Right lobe of liver (tissue), 6 donors: ENCODE results near the gene HSPA12B. TPM values are rescaled to one million over a fixed set of nuclear protein-coding genes. Genes with fewer than 3 reads are reported as not detected.

Experiments used
- ATAC-seq, 4 donors: fragments of 200-7000 bp; cut with Tn5 transposase; one replicate each; pipeline ENCODE4 v1.9.1; 2020; ENCODE audit warnings: mild to moderate bottlenecking in 4 of 4, moderate library complexity in 4 of 4
- DNase-seq, 3 donors: peaks; one replicate each; pipeline ENCODE4 v3.0.0-alpha.2; 2020
- H3K27ac ChIP-seq, 3 donors: fragments of 200-600 bp; one replicate each; pipeline ENCODE4 v1.8.0; 2022
- H3K27me3 ChIP-seq, 2 donors: fragments of 200-600 bp; one replicate each; pipeline ENCODE4 v1.8.0; 2022
- H3K36me3 ChIP-seq, 4 donors: fragments of 200-600 bp; sonication (generic) in 1 of 4; one replicate each; pipeline versions ENCODE4 v1.5.1 to v1.8.0; 2017 to 2022; ENCODE audit warnings: control low read depth in 1 of 4
- H3K4me1 ChIP-seq, 4 donors: fragments of 200-600 bp; sonication (generic) in 1 of 4; one replicate each; pipeline versions ENCODE4 v1.5.1 to v1.8.0; 2017 to 2022; ENCODE audit warnings: control low read depth in 1 of 4
- H3K4me3 ChIP-seq, 3 donors: fragments of 200-600 bp; one replicate each; pipeline ENCODE4 v1.8.0; 2022
- H3K9me3 ChIP-seq, 4 donors: fragments of 200-600 bp; sonication (generic) in 1 of 4; one replicate each; pipeline versions ENCODE4 v1.5.1 to v1.8.0; 2017 to 2022; ENCODE audit warnings: control low read depth in 1 of 4
- CTCF ChIP-seq, 4 donors: fragments of 200-600 bp in 3 of 4; fragments of 450-650 bp in 1 of 4; IDR thresholded peaks; one replicate each; pipeline versions ENCODE4 v1.5.1 to v1.8.0; 2016 to 2022; ENCODE audit warnings: antibody characterized with exemption in 4 of 4, mild to moderate bottlenecking in 2 of 4
- POLR2A ChIP-seq: fragments of 450-650 bp; IDR thresholded peaks from one replicate; pipeline ENCODE4 v1.6.1; 2017; ENCODE audit warnings: antibody characterized with exemption, mild to moderate bottlenecking
- WGBS: methylation state at CpG from one replicate; pipeline ENCODE4 v1.1.6; 2018; ENCODE audit warnings: low coverage, low lambda C conversion rate; ENCODE audit not compliant: insufficient coverage; ENCODE audit errors: missing lambda C conversion rate; 5-methylcytosine and 5-hydroxymethylcytosine counted together
- intact Hi-C, 2 donors: fragments of 100-400 bp; cut with DNase I; formaldehyde crosslinking; loops; one replicate each; pipeline versions ENCODE4 v1.11.2 to v1.14.1; 2022
- total RNA-seq, 6 experiments: library from RNA; depleted of rRNA in 2 of 6; stranded (reverse); fragments of >200 nt in 2 of 6; fragmentation: NEBNext Ultra II Directional in 3 of 6; extraction: Animal tissue kit (Norgen Biotek cat#: 25700) in 3 of 6; gene quantifications; one replicate each; pipeline versions ENCODE4 v1.1.0 to v1.2.4, GENCODE V29; 2016 to 2023
- donor health status: DM: no; HTN: yes; CAD: no.
- donor health status: DM: no; HTN: no; CAD: no.
- donor health status: DM: no; HTN: no; CAD: no.
- donor health status: DM: no; HTN: yes; CAD: no.
- donor health status: DM: no; HTN: yes; CAD: no.

Gene HSPA12B
- total RNA-seq, 6 experiments from 2014 or later = 0.46 to 2.2 (median 0.97) TPM

- Histone ChIP-seq H3K4me3 (no peak overlapping the region), H3K9me3 (no peaks in the 10 kb centered on the region), H3K27me3 (no peaks in the 10 kb centered on the region), H3K36me3 (no peaks in the 10 kb centered on the region), H3K27ac (no peak overlapping the region), H3K4me1 (peaks cover 0 to 26% (median 13%) of the 10 kb centered on the region in 4 donors)
- no peak for TF ChIP-seq POLR2A
- TF ChIP-seq CTCF (IDR thresholded peaks at IDR 0.05) = no peak
- ATAC-seq = no peak
- 74% methylated on average over 2 of the region's 2 CpGs for WGBS
- DNase-seq = no peak
- intact Hi-C loops = no loop called here
These were observed 50.6 kb downstream of the HSPA12B start for GRCh38 chr20:3783068-3783489.

DNA sequence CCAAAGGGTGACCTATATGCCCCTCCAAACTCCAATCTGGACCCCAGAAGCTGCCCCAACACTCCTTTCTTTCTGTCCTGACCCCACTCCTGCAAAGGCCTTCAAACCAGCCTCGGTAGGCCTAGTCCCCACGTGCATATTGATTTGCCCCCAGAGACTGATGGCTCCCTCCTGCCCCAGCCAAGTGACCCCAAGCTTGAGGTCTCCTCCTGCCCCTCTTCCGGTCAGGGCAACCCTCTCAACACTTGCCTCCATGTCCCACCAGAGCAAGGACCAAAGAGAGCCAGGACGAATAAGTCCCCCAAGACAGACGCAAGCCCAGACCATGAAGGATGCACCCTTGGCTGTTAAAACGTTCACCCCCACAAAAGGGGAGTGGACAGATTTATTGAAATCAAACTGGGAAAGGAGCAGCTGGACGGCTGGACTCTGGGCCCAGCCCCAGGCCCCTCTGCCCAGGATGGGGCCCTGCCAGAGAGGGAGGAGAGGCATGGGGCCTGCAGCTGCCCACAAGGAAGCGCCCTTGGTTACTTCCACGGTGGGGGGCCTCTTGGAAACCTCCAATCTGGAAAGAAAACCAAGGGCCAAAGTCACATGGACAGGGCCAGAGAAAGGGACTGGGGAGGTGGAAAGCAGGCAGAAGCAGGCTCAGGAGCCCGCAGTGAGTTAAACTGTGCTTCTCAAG, 51.2 kb downstream of the HSPA12B start:
- Histone ChIP-seq H3K27ac (no peak overlapping the region), H3K36me3 (no peaks in the 10 kb centered on the region), H3K4me1 (peaks cover 0 to 23% (median 13%) of the 10 kb centered on the region in 4 donors), H3K27me3 (no peaks in the 10 kb centered on the region), H3K4me3 (no peak overlapping the region), H3K9me3 (no peaks in the 10 kb centered on the region)
- ATAC-seq (no peak), DNase-seq (no peak)
- intact Hi-C loops = no loop called here
- no peak for TF ChIP-seq CTCF (IDR thresholded peaks at IDR 0.05)
- TF ChIP-seq POLR2A = no peak
- 71% methylated on average over 5 of the region's 10 CpGs for WGBS

GRCh38 chr20:3784216-3784853, 51.9 kb downstream of the HSPA12B start:
- intact Hi-C loops = no loop called here
- WGBS = 93% methylated on average over 5 of the region's 17 CpGs
- H3K4me1 ChIP-seq = peaks cover 0 to 23% (median 13%) of the 10 kb centered on the region in 4 donors

DNA sequence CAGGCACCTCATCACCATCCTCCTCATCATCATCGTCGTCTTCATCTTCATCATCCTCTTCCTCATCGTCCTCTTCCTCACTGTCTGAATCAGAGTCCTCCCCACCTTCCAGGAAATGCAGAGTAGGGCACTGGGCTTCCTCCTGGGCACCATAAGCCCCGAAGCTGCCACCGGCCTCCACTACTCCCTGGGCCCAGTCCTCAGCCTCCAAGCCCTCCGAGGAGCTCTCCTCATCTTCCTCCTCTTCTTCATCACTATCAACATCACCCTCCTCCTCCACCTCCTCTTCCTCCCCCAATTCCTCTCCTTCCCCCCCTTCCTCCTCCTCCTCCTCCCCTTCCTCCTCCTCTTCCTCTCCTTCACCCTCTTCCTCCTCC, 52.4 kb downstream of the HSPA12B start:
- Histone ChIP-seq H3K27ac (no peak overlapping the region), H3K4me1 (peaks cover 0 to 23% (median 13%) of the 10 kb centered on the region in 4 donors), H3K36me3 (no peaks in the 10 kb centered on the region), H3K9me3 (no peaks in the 10 kb centered on the region), H3K27me3 (no peaks in the 10 kb centered on the region), H3K4me3 (no peak overlapping the region)
- TF ChIP-seq POLR2A = no peak
- TF ChIP-seq CTCF (IDR thresholded peaks at IDR 0.05) = no peak
- WGBS = 96% methylated on average over 3 of the region's 6 CpGs
- ATAC-seq = no peak
- no peak for DNase-seq
- intact Hi-C loops = loop anchor here (5.0 kb wide), 1 partner anchor 37 kb away; the partner anchor contains the start of gene AP5S1 (in 2 of the 2)

More at GRCh38 chr20:3784216-3784853, 51.9 kb downstream of the HSPA12B start:
- DNase-seq = no peak
- no peaks in the 10 kb centered on the region for H3K27me3 ChIP-seq
- H3K9me3 ChIP-seq = no peaks in the 10 kb centered on the region
- H3K4me3 ChIP-seq = no peak overlapping the region
- no peak for ATAC-seq
- no peaks in the 10 kb centered on the region for H3K36me3 ChIP-seq
- TF ChIP-seq POLR2A (no peak), CTCF (IDR thresholded peaks at IDR 0.05) (no peak)
- H3K27ac ChIP-seq = no peak overlapping the region
